Measurements from ENCODE around the gene HOXD13.

DNA sequence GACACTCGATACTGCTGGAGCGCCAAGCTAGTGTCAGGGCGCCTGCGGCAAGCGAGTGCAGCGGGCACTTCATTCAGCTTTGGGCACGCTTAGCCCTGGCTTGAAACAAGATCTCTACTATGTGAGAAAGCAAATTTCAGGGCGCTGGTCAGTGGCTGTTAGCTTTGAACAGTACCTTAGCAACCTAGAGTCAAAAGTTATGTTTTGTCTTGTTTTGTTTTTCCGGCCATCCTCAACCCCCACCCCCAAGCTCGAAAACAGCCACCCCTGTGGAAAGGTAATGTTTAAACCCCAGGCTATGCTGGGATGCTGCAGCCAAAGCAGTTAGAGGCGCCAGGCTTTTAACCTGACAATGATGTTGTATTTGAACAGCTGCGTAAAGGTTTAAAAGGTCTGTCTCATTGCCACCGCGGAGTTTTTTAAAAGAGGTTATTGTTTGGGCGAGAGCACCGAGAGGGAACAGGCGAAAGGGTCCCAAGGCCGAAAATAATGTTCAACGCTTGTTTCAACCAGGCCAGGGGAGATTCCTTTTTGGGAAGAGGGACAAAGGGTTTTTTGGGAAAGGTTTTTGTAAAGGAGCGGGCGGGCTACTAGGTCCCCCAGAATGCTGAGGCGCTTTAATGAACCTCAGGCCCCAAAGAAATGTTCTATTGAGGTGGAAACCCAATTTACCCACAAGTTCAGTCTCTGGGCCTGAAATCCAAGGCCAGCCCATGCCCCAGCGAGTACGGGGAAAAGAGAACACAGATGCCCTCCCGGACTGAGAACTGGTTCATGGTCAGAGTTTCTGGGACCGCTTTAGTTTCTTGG lies 21.8 kb downstream of the HOXD13 start:
- TF ChIP-seq CTCF (IDR thresholded peaks at IDR 0.05) (no peak), POLR2A (IDR thresholded peaks at IDR 0.05; ENCODE audit: low read length) (no peak), EP300 (IDR thresholded peaks at IDR 0.05) (no peak), POLR2AphosphoS2 (conservative IDR thresholded peaks at IDR 0.05; ENCODE audit: low read length) (no peak), MAX (IDR thresholded peaks at IDR 0.05) (no peak), JUNB (IDR thresholded peaks at IDR 0.05) (no peak), CHD4 (IDR thresholded peaks at IDR 0.05; ENCODE audit: borderline replicate concordance) (no peak), USF2 (IDR thresholded peaks at IDR 0.05) (no peak), RFX5 (IDR thresholded peaks at IDR 0.05) (no peak), PHF8 (IDR thresholded peaks at IDR 0.05; ENCODE audit: borderline replicate concordance, low read depth) (no peak), RAD21 (conservative IDR thresholded peaks at IDR 0.05 in 1 of 2, IDR thresholded peaks at IDR 0.05 in 1 of 2) (no peak)

Measured in A549 (cell line).